ENCODE data around the gene FXYD4.

FXYD4 gene

GRCh38 chr10:43395571-43396060 is 24.2 kb downstream of the FXYD4 start:
- DNase-seq (ENCODE audit: low spot score) = no peak

DNA sequence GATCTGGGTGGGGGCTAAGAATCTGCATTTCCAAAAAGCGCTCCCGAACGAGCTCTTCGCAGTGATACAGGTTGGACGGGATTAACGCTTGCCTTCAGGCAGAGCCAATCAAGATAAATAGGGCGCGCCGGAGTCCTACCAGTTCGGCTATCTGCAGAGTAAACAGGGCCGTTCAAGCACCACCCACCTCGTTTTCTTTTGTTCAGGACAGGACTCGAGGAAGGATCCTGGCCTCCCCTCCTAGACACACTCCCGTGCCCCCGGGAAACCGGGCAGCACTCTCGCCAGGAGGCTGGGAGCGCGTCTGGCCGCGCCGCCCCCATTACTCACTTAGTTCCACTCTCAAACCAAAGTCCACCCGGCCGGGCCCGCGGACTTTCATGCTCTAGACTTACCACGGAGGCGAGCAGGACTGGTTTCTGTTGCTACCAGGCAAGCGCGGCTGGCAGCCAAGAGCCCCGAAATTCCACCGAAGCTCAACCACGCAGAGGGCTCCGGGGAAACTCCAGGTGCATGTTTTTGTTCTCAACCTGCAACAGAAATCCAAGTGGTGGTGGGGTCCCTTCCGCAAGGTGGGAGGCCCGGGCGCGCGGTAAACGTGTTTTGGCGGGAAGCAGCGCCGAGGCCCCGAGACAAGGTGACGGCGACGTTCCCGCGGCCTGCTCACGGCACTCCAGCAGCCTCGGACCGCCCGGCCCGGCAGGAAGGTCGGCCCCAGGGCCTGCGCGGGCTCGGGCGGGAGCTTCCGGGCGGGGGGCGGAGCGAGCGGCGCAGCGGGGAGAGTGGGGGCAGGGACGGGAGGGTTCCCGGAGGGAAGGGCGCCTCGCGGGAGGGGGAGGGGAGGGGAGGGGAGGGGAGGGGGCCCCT is 24.9 kb downstream of the FXYD4 start:
- peak; percentile 91 for DNase-seq (ENCODE audit: low spot score)

- DNase-seq (ENCODE audit: low spot score) = peak; percentile 89
Observed at GRCh38 chr10:43396928-43397624, 25.6 kb downstream of the FXYD4 start.

- no peak for DNase-seq (ENCODE audit: low spot score)
Observed at GRCh38 chr10:43398939-43399319, 27.5 kb downstream of the FXYD4 start.

- no peak for DNase-seq (ENCODE audit: low spot score)
Observed at GRCh38 chr10:43399320-43400310, 28.2 kb downstream of the FXYD4 start.

DNA sequence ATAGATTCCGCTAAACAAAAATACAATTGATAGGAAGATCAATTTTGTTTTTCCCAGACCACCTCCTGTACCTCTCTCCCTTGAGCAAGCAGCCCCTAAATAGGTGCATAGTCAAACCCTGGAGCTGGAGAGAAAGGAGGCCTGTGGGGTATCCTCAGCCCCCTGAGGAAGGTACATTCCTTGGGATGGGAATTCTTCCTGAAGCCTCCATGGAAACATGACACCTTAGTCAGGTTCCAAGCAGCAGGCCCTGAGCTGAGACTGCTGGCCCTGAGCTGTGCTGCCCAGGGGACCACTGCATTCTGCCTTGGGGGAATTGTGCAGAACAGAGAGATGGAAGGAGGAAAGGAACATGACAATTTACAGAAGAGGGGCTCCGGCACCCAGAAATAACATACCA is 30.2 kb downstream of the FXYD4 start:
- peak; percentile 54 for DNase-seq (ENCODE audit: low spot score)

DNA sequence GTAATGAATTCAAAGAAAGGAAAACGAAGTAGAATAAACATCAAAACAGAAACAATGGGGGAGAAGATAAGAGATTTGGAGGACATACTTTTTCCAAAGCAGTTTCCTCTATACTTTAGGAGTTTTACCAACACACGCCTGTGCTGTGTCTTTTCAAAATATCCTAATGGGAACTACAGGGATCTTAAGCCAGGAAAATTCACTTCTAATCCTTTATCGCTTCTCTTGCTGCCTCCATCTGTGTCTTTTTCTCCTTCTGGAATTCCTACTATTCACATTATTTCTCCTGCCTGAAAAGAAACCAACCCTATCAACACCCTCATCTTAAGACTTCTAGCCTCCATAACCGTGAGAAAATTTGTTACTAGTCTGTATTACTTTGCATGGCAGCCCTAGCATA is 30.7 kb downstream of the FXYD4 start:
- no peak for DNase-seq (ENCODE audit: low spot score)

- DNase-seq (ENCODE audit: low spot score) = no peak
Observed at GRCh38 chr10:43402880-43403452, 31.5 kb downstream of the FXYD4 start.

DNA sequence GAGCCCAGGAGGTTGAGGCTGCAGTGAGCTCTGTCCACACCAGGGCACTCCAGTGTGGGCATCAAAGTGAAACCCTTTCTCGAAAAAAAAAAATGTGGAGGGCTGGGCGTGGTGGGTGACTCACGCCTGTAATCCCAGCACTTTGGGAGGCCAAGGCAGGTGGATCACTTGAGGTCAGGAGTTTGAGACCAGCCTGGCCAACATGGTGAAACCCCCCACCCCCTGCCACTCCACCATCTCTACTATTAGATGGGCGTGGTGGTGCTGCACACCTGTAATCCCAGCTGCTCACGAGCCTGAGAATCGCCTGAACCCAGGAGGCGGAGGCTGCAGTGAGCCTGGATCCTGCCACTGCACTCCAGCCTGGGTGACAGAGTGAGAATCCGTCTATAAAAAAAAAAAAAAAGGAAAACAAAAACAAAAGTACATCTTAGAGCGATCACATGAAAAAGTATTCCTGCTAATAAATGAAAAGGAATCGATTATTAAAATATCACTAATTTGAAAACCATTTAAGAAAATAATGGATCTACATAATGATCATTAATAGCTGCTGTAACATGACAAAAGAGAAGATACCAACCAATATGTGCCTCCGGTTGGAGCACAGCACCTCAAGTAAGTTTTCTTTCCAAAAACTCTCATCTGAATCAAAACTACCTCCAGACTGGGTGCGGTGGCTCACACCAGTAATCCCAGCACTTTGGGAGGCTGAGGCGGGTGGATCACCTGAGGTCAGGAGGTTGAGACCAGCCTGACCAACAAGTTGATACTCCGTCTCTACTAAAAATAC is 32.7 kb downstream of the FXYD4 start:
- DNase-seq (ENCODE audit: low spot score) = no peak

GRCh38 chr10:43404704-43405084 is 33.3 kb downstream of the FXYD4 start:
- DNase-seq (ENCODE audit: low spot score) = no peak

- peak; percentile 44 for DNase-seq (ENCODE audit: low spot score)
Observed at GRCh38 chr10:43407148-43407575, 35.7 kb downstream of the FXYD4 start.

DNA sequence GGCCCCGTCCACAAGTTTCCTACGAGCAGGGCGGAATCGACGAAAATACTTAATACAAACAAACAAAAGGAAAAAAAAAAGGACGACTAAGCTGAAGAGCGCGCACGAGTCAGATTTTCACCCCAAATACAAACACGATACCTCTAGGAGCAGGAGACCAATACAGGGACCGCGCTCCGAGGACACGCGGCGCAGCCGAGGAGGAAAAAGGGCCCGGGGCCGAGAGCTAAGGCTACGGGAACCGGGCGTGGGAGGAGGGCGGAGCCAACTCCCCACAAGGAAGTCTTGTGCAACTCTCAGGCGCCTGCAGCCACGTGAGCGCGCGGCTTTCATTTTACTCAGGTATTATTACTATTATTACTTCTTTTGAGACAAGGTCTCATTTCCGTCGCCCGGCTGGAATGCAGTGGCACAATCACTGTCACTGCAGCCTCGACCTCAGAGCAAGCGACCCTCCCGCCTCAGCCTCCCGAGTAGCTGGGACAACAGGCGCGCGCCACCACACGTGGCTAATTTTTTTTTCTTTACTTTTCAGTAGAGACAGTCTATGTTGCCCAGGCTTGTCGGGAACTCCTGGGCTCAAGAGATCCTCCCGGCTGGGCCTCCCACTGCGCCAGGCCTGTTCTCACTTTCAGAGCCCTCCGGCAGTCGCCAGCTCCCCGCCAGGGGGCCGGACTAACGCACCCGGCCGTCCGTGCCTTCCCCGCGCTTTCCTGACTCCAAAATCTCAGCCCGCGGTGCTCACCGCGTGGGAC is 36.3 kb downstream of the FXYD4 start:
- peak; percentile 66 for DNase-seq (ENCODE audit: low spot score)

- DNase-seq (ENCODE audit: low spot score) = peak; percentile 34
Observed at GRCh38 chr10:43408331-43408709, 36.9 kb downstream of the FXYD4 start.

- DNase-seq (ENCODE audit: low spot score) = peak; percentile 89
Observed at GRCh38 chr10:43408710-43409384, 37.4 kb downstream of the FXYD4 start, which contains the start of gene HNRNPF. Gene HNRNPF, minus strand, starts transcription at chr10:43409186. Its CDS starts 21,302 bp downstream, at chr10:43387884.

GRCh38 chr10:43409385-43410109 is 38.1 kb downstream of the FXYD4 start:
- no peak for DNase-seq (ENCODE audit: low spot score)

GRCh38 chr10:43410345-43410744 is 38.9 kb downstream of the FXYD4 start:
- no peak for DNase-seq (ENCODE audit: low spot score)

GRCh38 chr10:43411536-43411935 is 40.1 kb downstream of the FXYD4 start:
- no peak for DNase-seq (ENCODE audit: low spot score)

DNA sequence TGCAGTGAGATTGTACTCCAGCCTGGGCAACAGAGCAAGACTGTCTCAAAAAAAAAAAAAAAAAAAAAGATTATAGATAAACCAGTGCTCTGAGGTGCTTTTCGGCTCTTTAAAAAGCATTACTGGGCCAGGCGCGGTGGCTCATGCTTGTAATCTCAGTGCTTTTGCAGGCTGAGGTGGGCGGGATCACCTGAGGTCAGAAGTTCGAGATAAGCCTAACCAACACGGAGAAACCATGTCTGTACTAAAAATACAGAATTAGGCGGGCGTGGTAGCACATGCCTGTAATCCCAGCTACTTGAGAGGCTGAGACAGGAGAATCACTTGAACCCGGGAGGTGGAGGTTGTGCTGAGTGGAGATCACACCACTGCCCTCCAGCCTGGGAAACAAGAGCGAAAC is 44.1 kb downstream of the FXYD4 start:
- DNase-seq (ENCODE audit: low spot score) = no peak
